Fibroblast of skin of right biceps (primary cell): ENCODE data around the gene FURIN.
"Not testable (repeated sequence)": the region's sequence is repeated elsewhere in the genome, so short reads cannot be mapped to it uniquely, and the experiment has no call there.

Source experiments
- DNase-seq: peaks from one replicate; pipeline ENCODE4 v3.0.0-alpha.2; 2013

The FURIN gene

GRCh38 chr15:90883976-90884718 lies 15.8 kb downstream of the FURIN start, which contains the start of gene FES:
Gene FES, plus strand, starts transcription at chr15:90884504. Its CDS starts 542 bp downstream, at chr15:90885046.
- DNase-seq, result peak; percentile 63

- DNase-seq, result no peak
Observed at GRCh38 chr15:90884719-90885431, 16.5 kb downstream of the FURIN start.

GRCh38 chr15:90885432-90886290 lies 17.3 kb downstream of the FURIN start:
- DNase-seq, result peak; percentile 60

GRCh38 chr15:90886291-90886614 lies 17.9 kb downstream of the FURIN start:
- DNase-seq, result no peak

GRCh38 chr15:90887037-90887481 lies 18.7 kb downstream of the FURIN start:
- DNase-seq, result no peak

- DNase-seq, result no peak
Observed at GRCh38 chr15:90889313-90889730, 20.9 kb downstream of the FURIN start.

- no peak for DNase-seq
Observed at GRCh38 chr15:90889736-90890456, 21.5 kb downstream of the FURIN start.

GRCh38 chr15:90890839-90891238 lies 22.5 kb downstream of the FURIN start:
- no peak for DNase-seq

GRCh38 chr15:90891346-90891949 lies 23.1 kb downstream of the FURIN start:
- DNase-seq, result no peak

- no peak for DNase-seq
Observed at GRCh38 chr15:90892023-90892422, 23.6 kb downstream of the FURIN start.

GRCh38 chr15:90892498-90893174 lies 24.2 kb downstream of the FURIN start:
- DNase-seq, result no peak

GRCh38 chr15:90893175-90894090 lies 25.0 kb downstream of the FURIN start:
- no peak for DNase-seq

GRCh38 chr15:90895571-90896117 lies 27.3 kb downstream of the FURIN start:
- peak; percentile 53 for DNase-seq

GRCh38 chr15:90897131-90897655 lies 28.8 kb downstream of the FURIN start:
- not testable (repeated sequence) for DNase-seq

- DNase-seq, result no peak
Observed at GRCh38 chr15:90901175-90902039, 33.0 kb downstream of the FURIN start.

- DNase-seq, result peak; percentile 77
Observed at GRCh38 chr15:90902040-90902839, 33.9 kb downstream of the FURIN start.

- DNase-seq, result peak; percentile 37
Observed at GRCh38 chr15:90902840-90903732, 34.7 kb downstream of the FURIN start, which contains the start of gene MAN2A2. Gene MAN2A2, plus strand, starts transcription at chr15:90903302. Its CDS starts 906 bp downstream, at chr15:90904208.
